ENCODE results near the gene FOSL2.

GRCh38 chr2:28420722-28421121, 28.1 kb downstream of the FOSL2 start:
- TF ChIP-seq CTCF (IDR thresholded peaks at IDR 0.05; ENCODE audit: low read length), result no peak
- TF ChIP-seq EZH2 (optimal IDR thresholded peaks at IDR 0.05; ENCODE audit: low read depth, low read length), result no peak
